GM21515 (cell line): ENCODE data around the gene TXLNB.
"Not testable (repeated sequence)": the region's sequence is repeated elsewhere in the genome, so short reads cannot be mapped to it uniquely, and the experiment has no call there.

ENCODE experiments used
- ATAC-seq: cut with Tn5 transposase; IDR thresholded peaks from one replicate; pipeline ENCODE4 v1.9.1; 2021; ENCODE audit not compliant: unreplicated experiment

Gene TXLNB

DNA sequence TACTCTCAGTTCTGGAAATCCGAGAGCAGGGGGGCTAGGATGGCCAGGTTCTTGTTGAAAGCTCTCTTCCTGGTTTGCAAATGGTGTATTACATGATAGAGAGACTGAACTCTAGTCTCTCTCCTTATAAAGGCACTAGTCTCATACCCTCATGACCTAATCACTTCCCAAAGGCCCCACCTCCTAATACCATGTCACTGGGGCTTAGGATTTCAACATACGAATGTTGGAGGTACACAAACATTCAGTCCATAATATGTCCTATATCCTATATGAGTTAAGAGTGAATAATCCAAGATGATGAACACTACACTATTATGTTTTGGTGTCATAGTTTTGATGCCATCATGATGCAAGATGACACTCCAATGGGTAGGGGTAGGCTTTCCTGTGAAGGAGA is 20.0 kb upstream of the TXLNB start:
- ATAC-seq = no peak

DNA sequence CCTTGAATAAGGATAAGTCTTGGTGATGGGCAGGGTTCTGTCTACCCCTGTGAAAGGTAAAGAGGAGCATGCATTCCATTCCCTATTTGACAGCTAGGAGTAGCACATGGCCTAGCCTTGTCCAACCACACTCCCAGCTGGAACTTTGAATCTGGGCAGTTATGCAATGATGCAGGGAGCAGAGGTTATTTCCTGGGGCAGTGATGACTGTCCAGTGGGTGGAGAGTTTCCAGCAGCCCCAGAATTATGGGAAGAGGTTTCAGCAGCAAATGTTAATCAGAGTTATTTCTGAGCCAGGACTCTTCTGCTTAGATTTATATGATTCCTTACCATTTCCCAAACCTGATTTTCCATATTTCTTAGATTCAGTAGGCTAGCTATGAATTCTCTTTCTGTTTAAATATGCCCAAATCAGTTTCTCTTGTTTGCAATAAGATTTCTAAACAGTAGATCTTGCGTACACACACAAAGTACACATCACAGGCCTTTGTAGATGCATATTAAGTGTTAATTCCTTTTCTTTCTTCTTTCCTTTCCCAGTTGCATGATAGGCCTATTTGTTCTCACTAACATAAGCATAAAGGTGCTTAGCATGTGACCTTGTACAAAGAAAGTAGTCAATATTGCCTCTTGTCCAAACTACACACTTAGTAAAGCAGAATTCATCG is 17.3 kb upstream of the TXLNB start:
- no peak for ATAC-seq

DNA sequence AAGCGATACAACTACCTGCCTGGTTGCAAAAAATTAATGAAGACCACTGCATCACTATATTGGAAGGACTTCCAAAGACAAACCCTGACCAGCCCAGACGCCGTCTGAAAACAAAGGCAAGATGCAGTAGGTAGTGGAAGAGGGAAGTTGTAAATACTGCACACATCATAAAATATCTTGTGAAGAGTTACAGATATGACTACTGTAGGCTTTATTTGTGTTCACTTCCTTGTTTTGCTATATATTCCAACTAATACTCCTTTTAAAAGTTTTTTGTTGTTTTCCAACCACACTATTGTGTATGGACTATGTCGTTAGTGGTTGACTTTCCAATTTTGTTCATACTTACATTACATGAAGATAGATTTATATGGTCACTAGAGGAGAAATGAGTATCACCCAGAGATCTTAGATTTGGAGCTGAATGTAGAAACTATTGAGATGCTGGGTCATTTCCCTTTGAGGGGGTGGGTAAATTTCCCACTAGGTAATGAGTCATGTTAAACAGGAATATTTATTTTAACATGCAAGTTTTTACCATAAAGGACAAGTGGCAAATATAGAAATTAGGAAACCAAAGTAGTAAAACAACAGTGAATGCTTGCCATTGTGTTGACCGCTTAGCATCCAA is 16.6 kb upstream of the TXLNB start:
- ATAC-seq = peak; percentile 69

DNA sequence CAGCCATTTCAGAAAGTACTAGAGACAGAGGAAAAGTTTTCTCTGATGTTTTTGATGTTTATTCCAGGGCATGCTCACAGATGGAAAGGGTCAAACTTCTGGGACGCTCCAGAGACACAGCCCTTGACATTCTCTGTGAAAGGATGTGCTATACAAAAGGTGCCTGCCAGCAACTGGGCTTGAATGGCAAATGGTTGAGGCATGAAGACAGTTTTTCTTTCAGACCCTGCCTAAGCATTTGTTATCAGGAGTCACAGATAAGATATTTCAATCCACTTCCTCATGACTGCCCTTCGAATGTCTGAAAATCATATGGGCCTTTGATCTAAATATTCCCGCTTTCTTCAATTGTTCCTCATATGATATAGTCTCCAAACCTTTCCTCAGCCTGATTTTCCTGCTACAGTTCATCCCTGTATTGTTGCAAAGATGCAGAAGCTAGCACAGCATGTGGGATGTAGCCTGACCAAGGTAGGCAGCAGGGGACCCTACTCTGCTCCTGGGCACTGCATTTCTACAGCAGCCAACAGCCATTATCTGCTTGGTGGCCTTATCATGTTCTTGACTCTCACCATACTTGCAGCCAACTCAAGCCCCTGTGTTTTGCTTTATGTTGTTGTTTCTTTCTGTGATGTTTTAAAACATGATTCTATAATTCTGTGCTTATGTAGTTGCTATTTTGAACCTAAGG is 14.6 kb upstream of the TXLNB start:
- ATAC-seq = no peak

DNA sequence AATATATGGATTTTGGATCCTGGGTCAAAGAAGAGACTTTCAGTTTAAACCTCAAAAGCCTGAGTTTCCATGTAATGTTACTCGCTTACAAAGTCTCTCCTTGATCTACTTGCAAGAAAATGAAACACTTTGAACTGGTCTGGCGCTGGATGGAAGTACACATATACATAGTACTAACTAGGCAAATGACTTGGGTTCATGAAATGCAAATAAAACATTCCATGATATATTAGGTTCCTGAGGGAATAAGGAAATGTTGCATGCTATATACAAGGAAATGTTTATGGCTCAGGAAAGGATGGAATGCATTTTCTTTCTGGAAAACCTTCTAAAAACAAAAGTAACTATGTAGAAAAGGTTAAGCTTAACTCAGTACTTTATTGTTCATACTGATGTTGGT is 11.4 kb upstream of the TXLNB start:
- ATAC-seq = no peak

DNA sequence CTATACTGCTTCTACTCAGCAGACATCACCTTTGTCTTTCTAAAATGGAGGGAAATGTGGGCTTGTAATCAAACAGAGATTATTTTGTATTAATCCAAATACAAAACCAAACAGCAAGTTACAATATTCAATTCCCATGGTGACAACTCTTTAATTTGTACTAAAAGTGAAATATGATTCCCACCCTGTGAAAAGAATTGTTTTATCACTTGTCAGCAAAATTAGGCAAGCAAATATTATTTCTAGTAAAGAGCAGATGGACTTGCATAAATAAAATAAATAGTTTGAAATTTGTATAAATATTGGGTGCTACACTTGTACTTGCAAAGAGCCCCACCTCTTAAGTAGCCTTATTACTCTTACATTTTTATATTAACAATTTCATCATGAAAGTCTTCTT is 6.1 kb upstream of the TXLNB start:
- ATAC-seq = no peak

DNA sequence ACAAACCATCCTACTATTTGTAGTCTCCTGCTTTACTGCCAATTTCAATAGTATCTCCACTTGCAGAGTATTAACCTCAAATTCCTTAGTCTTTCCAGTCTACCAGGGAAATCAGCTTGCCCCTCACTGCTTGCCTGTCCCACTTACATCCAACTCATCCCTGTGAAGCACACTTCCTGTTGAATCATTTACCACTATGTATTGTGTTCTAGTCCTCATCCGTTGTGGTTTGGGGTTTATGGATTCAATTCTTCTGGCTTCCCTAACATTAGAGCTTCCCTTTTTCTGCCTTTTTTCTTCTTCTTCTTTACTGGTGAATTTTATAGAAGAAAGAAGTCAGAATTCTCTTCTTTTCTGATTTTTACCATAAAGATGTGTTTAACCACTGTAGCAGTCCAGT is 5.1 kb upstream of the TXLNB start:
- no peak for ATAC-seq

DNA sequence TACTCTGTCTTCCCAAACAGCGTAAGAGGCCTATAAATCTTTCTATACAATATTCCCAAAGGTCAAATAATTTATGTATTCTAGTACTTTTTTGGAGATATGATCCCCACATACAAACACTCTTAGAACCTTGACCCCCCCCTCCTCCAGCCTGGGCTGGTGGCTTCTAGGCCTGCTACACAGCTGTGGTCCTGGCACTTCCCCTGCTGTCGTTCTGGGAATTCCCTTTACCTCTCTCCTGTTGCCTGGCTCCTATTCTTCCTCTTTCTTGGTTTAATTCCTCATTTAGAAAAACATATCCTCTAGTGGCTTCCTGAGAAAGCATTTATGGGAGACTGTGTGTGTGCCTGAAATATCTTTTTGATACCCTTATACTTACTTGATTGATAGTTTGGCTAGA is 4.1 kb upstream of the TXLNB start:
- no peak for ATAC-seq

DNA sequence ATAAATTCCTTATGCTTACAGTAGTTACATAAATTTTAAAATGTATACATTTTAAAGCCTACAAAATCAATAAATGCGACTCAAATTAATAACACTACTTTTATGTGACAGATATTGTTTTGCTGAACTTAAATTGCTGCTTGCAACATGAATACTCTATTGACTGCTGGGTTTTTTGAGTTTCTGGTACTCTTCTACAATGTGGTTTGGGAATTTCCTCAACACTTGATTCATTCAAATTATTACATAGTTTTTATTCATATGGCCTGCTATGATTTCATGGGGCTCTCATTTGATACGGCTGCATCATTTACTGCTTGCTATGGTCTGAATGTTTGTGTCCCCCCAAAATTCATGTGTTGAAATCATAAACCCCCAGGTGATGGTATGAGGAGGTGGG is 2.3 kb upstream of the TXLNB start:
- ATAC-seq = no peak

DNA sequence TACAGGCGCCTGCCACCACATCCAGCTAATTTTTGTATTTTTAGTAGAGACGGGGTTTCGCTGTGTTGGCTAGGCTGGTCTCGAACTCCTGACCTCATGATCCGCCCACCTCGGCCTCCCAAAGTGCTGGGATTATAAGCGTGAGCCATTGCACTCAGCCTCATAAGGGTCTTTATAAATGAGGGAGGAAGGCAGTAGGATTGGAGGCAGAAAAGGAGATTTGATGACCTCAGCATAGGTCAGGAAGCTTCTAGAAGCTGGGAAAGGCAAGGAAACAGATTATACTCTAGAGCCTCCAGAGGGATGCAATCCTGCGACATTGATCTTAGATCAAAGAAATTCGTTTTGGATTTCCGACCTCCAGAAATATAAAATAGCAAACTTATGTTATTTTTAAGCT is 1.4 kb upstream of the TXLNB start:
- ATAC-seq = not testable (repeated sequence)

DNA sequence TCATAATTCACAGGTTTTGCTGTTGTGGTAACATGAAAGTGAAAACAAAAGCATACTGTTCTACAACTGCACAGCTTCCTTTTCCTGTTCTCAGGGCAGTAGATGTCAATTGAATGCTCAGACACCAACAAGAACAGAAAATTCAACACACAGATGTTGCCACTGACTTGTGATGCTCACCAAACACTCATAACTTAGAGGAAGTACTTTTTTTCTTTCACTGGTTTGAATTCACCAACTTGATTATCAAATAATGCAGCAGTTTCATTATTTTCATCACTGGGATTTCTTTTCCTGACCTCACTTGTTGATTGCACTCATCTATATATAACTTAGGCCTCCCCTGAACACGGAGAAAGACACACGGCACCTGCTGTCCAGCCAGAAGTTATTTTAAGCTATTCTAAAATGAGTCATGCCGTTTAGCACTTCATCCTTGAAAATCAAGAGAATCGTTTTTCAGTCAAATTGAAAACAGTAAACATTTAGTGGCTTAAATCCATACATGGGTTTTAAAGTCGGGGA is 949 bp downstream of the TXLNB start:
- peak; percentile 79 for ATAC-seq

DNA sequence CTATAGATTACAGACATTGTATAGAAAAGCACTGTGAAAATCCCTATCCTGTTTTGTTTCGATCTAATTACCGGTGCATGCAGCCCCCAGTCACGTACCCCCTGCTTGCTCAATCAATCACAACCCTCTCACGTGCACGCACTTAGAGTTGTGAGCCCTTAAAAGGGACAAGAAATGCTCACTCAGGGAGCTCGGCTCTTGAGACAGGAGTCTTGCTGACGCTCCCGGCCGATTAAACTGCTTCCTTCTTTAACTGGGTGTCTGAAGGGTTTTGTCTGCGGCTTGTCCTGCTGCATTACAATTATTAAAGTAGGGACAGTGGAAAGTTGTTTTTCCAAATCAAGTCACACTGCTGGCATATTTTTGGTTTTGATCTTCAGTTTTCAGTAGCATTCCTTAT is 2.6 kb downstream of the TXLNB start:
- no peak for ATAC-seq

DNA sequence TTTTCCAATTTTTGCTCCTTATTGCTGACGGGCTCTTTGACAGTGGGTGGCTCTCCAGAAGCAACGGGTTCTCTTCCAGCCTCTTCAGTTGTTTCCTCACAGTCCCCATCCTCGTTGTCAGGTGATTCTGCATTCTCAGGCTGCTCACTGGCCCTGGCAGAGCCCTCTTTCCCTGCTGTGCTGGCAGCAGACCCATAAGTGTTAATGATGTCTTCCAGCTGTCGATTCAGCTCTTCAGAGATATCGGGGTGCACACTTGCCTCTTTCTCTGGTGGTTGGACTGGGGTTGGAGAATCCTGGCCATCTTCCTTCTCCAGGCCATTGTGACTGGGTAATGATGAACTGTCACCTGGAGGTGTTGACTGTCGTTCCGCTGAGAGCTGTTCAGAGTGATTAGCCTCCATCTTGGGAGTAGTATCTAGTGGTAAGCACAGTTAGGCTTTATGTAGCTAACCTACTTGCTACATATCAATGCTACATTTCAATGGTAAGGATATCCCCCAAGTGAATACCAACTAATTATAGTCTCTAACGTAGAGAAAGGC is 3.2 kb downstream of the TXLNB start:
- ATAC-seq = no peak

DNA sequence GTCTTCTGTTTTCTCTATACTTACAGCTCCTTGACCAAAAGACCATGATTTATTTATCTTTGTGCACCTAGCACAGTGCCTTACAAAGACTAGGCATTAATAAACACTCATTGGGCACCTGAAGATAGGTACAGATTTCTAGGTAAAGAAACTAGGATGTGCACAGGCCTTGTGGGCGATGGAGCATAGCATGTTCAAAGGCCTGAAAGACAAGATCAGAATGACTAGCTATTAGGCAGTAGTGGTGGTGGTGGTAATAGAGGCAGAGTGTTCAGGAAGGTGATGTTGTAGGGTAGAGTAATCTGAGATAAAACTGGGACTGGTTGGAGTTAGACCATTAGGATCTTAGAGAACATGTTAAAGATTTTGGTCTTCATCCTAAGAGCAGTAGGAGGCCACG is 3.9 kb downstream of the TXLNB start:
- ATAC-seq = no peak

DNA sequence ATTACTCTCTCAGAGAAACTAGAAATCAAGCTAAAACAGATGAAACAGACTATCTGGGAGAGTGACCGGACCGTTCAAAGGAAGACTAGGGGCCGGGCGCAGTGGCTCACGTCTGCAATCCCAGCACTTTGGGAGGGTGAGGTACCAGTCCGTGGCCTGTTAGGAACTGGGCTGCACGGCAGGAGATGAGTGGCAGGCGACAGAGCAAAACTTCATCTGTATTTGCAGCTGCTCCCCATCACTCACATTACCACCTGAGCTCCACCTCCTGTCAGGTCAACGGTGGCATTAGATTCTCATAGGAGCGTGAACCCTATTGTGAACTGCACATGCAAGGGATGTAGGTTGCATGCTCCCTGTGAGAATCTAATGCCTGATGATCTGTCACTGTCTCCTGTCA is 5.4 kb downstream of the TXLNB start:
- not testable (repeated sequence) for ATAC-seq

DNA sequence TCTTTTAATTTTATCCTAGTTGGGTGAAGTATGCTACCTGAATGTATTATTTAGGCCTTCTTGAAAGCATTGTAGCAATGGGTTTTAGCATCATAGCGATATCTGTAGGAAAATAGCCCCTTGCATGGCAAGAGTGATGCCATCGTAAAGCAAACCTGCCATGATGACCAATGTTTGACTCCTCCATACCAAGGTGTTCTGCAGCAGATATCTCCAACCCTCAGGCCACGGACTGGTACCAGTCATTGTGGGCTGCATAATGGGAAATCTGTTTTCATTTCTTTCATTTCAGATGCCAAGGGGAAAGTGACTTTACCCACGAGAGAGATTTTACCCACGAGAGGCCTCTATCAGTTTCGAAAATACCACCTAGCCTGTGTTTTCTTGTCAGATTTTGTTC is 6.2 kb downstream of the TXLNB start:
- ATAC-seq = no peak

DNA sequence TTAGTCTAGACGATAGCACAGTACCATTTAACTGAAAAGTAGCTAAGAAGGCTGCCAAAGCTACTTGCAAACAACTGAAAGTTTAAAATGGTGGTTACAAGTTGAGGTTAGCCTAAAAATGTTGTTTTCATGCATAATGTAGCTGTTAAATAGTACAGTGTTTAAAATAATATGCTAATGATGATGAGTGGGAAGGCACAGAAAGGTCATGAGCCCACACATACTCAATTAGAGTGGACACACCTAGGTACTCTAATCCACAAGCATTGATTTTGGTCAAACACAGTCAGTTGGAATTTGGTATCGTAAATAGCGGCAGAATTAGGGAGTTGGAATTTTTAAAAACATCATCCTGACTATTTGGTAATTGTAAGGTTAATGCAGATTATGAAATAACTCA is 7.0 kb downstream of the TXLNB start:
- ATAC-seq = no peak

DNA sequence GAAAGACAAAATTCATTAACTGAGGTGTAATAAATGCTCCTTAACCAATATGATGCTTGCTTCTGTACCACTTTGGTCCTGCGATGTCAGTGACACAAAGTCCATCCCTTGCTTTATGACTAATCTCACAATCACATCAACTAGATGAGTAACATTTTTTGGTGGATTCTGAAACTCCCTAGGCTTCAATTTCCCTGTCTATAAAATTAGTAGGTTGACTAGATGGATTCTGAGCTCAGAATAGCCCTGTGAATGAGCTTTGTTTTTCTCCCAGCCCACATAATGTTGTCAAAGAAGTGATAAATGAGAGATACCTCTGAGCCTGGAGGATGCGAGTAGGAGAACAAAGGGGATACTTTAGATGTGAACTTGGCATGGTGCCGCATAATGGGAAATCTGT is 9.1 kb downstream of the TXLNB start:
- ATAC-seq = no peak

DNA sequence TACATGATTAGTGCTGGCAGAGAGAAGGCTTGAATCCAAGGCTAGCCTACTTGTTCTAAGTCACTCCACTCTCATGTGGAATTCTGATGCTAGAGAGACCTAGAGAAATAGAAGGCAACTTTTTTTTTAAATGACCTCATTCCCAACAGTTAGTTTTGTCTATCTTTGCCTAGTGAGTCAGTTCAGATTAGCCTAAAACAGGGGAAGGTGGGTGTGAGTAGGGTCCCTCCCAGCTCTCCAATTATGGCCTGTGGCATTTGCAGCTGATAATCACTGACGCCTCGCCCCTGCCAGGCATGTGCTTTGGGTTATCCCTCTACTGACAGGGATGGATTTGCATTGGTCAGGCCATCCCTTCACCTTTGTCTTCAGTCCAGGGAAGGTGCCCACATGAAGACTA is 13.6 kb downstream of the TXLNB start:
- no peak for ATAC-seq

DNA sequence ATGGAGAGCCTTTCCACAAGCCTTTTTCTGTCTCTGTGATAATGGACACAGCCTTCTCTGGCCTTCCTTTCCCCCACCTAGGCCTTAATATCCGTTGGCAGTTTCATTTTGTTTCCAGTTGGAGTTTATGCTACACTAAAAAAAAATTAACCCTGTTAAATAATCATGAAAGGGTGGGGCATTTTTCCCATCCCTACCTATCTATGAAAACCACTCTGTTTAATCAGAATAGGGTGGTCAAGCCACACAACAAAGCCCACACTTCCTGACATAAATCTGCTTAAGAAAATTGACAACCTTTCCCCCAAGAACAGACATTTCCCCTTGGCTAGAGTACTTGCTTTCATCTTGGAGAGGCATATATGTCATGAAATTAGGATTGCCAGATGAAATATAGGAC is 14.2 kb downstream of the TXLNB start:
- no peak for ATAC-seq

DNA sequence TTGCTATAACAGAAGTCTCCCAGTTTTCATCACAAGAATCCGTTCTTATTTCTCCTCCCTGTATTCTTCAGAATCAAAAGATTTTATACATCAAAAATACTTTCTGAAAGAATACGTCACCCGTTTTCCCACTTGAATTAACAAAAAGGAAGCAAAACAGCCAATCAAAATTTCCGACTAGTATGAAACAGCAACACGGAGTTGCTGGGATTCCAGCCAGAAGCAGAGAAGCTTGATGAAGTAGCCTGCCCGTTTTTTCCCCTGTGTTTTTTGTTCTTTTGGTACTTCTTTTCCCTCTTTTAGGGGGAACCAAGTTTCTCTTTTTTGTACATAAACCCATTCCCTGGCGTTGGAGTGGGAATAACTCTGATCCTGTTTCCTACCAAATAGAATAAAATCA is 14.6 kb downstream of the TXLNB start:
- no peak for ATAC-seq
